K562 (cell line): ENCODE results near the gene C11orf98. TPM values are rescaled to one million over a fixed set of nuclear protein-coding genes. Genes with fewer than 3 reads are reported as not detected.

Experiments used
- BMI1 ChIP-seq: fragments of 150-350 bp; IDR thresholded peaks from 2 replicates; pipeline ENCODE4 v1.6.1; 2014; ENCODE audit warnings: low read length
- CBX5 ChIP-seq: IDR thresholded peaks from 2 replicates; pipeline ENCODE4 v1.6.1; 2014; ENCODE audit warnings: low read depth, borderline replicate concordance
- CXXC5 ChIP-seq: fragments of 250-450 bp; sonication (Bioruptor Pico); IDR thresholded peaks from 2 replicates; pipeline ENCODE4 v1.8.0; 2022; ENCODE audit warnings: inconsistent platforms, mild to moderate bottlenecking, moderate library complexity
- FOSL1 ChIP-seq: fragments of 200-800 bp; sonication (Bioruptor generic); conservative IDR thresholded peaks from 2 replicates; pipeline ENCODE4 v1.6.1; 2016; ENCODE audit warnings: missing genetic modification characterization, missing compliant biosample characterization
- FOXK1 ChIP-seq: sonication (generic); formaldehyde crosslinking; IDR thresholded peaks from 2 replicates; pipeline ENCODE4 v1.8.0; 2022; ENCODE audit warnings: missing genetic modification reagents, mild to moderate bottlenecking, borderline replicate concordance
- FUS ChIP-seq: fragments of 200-400 bp; formaldehyde crosslinking; optimal IDR thresholded peaks from 2 replicates; pipeline ENCODE3; 2017; ENCODE audit warnings: low read depth, low read length
- HDAC2 ChIP-seq: fragments of 450-650 bp; IDR thresholded peaks from 2 replicates; pipeline ENCODE4 v1.6.1; 2016; ENCODE audit warnings: mild to moderate bottlenecking
- HNRNPLL ChIP-seq: fragments of 200-400 bp; formaldehyde crosslinking; IDR thresholded peaks from 2 replicates; pipeline ENCODE4 v1.6.1; 2017; ENCODE audit warnings: low read length, low read depth, mild to moderate bottlenecking; ENCODE audit not compliant: poor library complexity, severe bottlenecking
- NR1H2 ChIP-seq: sonication (generic); formaldehyde crosslinking; IDR thresholded peaks from 2 replicates; pipeline ENCODE4 v1.4.0; 2020; ENCODE audit warnings: mild to moderate bottlenecking, missing genetic modification reagents
- NR4A1 ChIP-seq, 2 experiments: fragments of 250-450 bp in 1 of 2; fragments of 450-650 bp in 1 of 2; sonication (Bioruptor Pico) in 1 of 2; IDR thresholded peaks; 2 replicates each; pipeline versions ENCODE4 v1.4.0 to v1.6.1; 2016 to 2020; ENCODE audit warnings: mild to moderate bottlenecking in 2 of 2, missing compliant biosample characterization in 1 of 2, missing genetic modification characterization in 1 of 2, moderate library complexity in 1 of 2
- NUFIP1 ChIP-seq: fragments of 450-650 bp; IDR thresholded peaks from 2 replicates; pipeline ENCODE4 v1.6.1; 2018; ENCODE audit not compliant: partially characterized antibody
- POLR2AphosphoS2 ChIP-seq: IDR thresholded peaks from 2 replicates; pipeline ENCODE4 v1.6.1; 2012; ENCODE audit warnings: low read length, improper control_type of control experiment
- RBM39 ChIP-seq: fragments of 200-400 bp; formaldehyde crosslinking; optimal IDR thresholded peaks from 2 replicates; pipeline ENCODE3; 2018; ENCODE audit warnings: low read depth, low read length
- SETDB1 ChIP-seq: IDR thresholded peaks from one replicate; pipeline ENCODE4 v1.6.1; 2012; ENCODE audit warnings: low read length, control low read depth, inconsistent platforms
- SIN3B ChIP-seq: fragments of 450-650 bp; IDR thresholded peaks from 2 replicates; pipeline ENCODE4 v1.6.1; 2017; ENCODE audit warnings: low read depth, mild to moderate bottlenecking, moderate library complexity
- SNIP1 ChIP-seq: fragments of 450-650 bp; IDR thresholded peaks from 2 replicates; pipeline ENCODE4 v1.7.1; 2017; ENCODE audit warnings: low read depth, mild to moderate bottlenecking
- SNRNP70 ChIP-seq: fragments of 200-400 bp; formaldehyde crosslinking; optimal IDR thresholded peaks from 2 replicates; pipeline ENCODE3; 2017; ENCODE audit warnings: low read depth, low read length
- SRSF9 ChIP-seq: fragments of 200-400 bp; formaldehyde crosslinking; IDR thresholded peaks from 2 replicates; pipeline ENCODE4 v1.6.1; 2017; ENCODE audit warnings: low read depth, low read length, borderline replicate concordance
- THRAP3 ChIP-seq: fragments of 450-650 bp; IDR thresholded peaks from 2 replicates; pipeline ENCODE4 v1.6.1; 2016; ENCODE audit warnings: mild to moderate bottlenecking, inconsistent platforms, borderline replicate concordance
- TOE1 ChIP-seq, 2 experiments: fragments of 450-650 bp in 1 of 2; sonication (generic) in 1 of 2; formaldehyde crosslinking in 1 of 2; IDR thresholded peaks; 2 replicates each; pipeline versions ENCODE4 v1.7.1 to v1.8.0; 2016 to 2022; ENCODE audit warnings: borderline replicate concordance in 2 of 2, mild to moderate bottlenecking in 2 of 2, antibody characterized with exemption in 1 of 2, inconsistent platforms in 1 of 2, low read depth in 1 of 2, missing genetic modification reagents in 1 of 2, moderate library complexity in 1 of 2
- TRIM28 ChIP-seq: fragments of 450-650 bp; IDR thresholded peaks from 2 replicates; pipeline ENCODE4 v1.6.1; 2017
- XRCC3 ChIP-seq: fragments of 450-650 bp; IDR thresholded peaks from 2 replicates; pipeline ENCODE4 v1.6.1; 2017; ENCODE audit warnings: mild to moderate bottlenecking, moderate library complexity
- ZBTB43 ChIP-seq: sonication (generic); formaldehyde crosslinking; IDR thresholded peaks from 2 replicates; pipeline ENCODE4 v1.8.0; 2023; ENCODE audit warnings: mild to moderate bottlenecking, missing genetic modification reagents
- ZC3H4 ChIP-seq: sonication (generic); formaldehyde crosslinking; IDR thresholded peaks from 2 replicates; pipeline ENCODE4 v1.9.0; 2021; ENCODE audit warnings: missing genetic modification reagents, borderline replicate concordance
- ZNF134 ChIP-seq: fragments of 250-450 bp; sonication (Bioruptor Pico); conservative IDR thresholded peaks from 2 replicates; pipeline ENCODE4 v1.4.0; 2020
- polyA plus RNA-seq, 8 experiments: library from polyadenylated mRNA; depleted of rRNA in 4 of 8; stranded (reverse) in 5 of 8; unstranded in 3 of 8; fragments of >200 nt; fragmentation: Nextera tagmentation in 2 of 8; fragmentation: Illumina TruSeq in 1 of 8; extraction: Ambion mirVana in 2 of 8; extraction: Trizol in 1 of 8; gene quantifications; 2 replicates each; pipeline versions ENCODE4 v1.2.1 to v1.2.3, GENCODE V29; 2011 to 2014; ENCODE audit warnings: inconsistent platforms in 1 of 8, missing spikeins in 1 of 8
- total RNA-seq, 7 experiments: library from RNA; depleted of rRNA in 6 of 7; stranded (reverse); fragments of >200 nt in 6 of 7; fragmentation: Illumina TruSeq in 2 of 7; extraction: Trizol in 2 of 7; gene quantifications; 2 replicates each; pipeline versions ENCODE4 v1.2.1 to v1.2.3, GENCODE V29; 2011 to 2021; ENCODE audit warnings: low replicate concordance in 1 of 7
- TF ChIP-seq, protein P1 (sequence below): fragments of 250-450 bp; sonication (Bioruptor Pico); IDR thresholded peaks from 2 replicates; pipeline ENCODE4 v1.5.0; 2021
- TF ChIP-seq, protein P2 (sequence below): fragments of 450-650 bp; formaldehyde crosslinking; IDR thresholded peaks from 2 replicates; pipeline ENCODE4 v1.4.0; 2022; ENCODE audit warnings: missing genetic modification characterization

The C11orf98 gene
- total and polyA plus RNA-seq, 9 of the 15 experiments (the other 6 are each of a cell fraction or from before 2014, with no cell fraction given): 103 to 352 (median 218) TPM

- TF ChIP-seq FOXK1 (CRISPR knock-in tag) (no peak), BMI1 (no peak), SETDB1 (no peak), FOSL1 (tag) (peak; percentile 35), SNIP1 (no peak), HDAC2 (peak; percentile 82), HNRNPLL (peak; percentile 48), TOE1 (IDR thresholded peaks at IDR 0.05; ENCODE audit: borderline replicate concordance) (peak; percentile 65; the same call in 1 of the 2 replicates), TOE1 (CRISPR knock-in tag; IDR thresholded peaks at IDR 0.05; ENCODE audit: borderline replicate concordance, low read depth) (no peak), CXXC5 (CRISPR knock-in tag) (peak; percentile 77), SIN3B (peak; percentile 35; the same call in 1 of the 2 replicates), FUS (no peak), NR1H2 (CRISPR knock-in tag) (no peak), RBM39 (no peak), NR4A1 (CRISPR knock-in tag; IDR thresholded peaks at IDR 0.05) (no peak), NR4A1 (tag; IDR thresholded peaks at IDR 0.05) (no peak), SRSF9 (no peak), ZBTB43 (no peak; the same call in 1 of the 2 replicates), ZNF134 (0 out of 2 replicates have a peak, but pooled peaks have one; percentile 11), SNRNP70 (no peak), TRIM28 (no peak), XRCC3 (no peak), ZC3H4 (no peak), CBX5 (no peak), THRAP3 (0 out of 2 replicates have a peak, but pooled peaks have one; percentile 37), POLR2AphosphoS2 (peak; percentile 99), NUFIP1 (no peak)
- TF ChIP-seq, protein P1, sequence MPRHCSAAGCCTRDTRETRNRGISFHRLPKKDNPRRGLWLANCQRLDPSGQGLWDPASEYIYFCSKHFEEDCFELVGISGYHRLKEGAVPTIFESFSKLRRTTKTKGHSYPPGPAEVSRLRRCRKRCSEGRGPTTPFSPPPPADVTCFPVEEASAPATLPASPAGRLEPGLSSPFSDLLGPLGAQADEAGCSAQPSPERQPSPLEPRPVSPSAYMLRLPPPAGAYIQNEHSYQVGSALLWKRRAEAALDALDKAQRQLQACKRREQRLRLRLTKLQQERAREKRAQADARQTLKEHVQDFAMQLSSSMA (CRISPR knock-in tag): no peak
- TF ChIP-seq, protein P2, sequence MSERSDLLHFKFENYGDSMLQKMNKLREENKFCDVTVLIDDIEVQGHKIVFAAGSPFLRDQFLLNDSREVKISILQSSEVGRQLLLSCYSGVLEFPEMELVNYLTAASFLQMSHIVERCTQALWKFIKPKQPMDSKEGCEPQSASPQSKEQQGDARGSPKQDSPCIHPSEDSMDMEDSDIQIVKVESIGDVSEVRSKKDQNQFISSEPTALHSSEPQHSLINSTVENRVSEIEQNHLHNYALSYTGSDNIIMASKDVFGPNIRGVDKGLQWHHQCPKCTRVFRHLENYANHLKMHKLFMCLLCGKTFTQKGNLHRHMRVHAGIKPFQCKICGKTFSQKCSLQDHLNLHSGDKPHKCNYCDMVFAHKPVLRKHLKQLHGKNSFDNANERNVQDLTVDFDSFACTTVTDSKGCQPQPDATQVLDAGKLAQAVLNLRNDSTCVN (CRISPR knock-in tag): peak; percentile 52; the same call in 1 of the 2 replicates
These were observed 43.2 kb downstream of the C11orf98 start, which contains the start of gene B3GAT3 (continued) for GRCh38 chr11:62621567-62622470.
